B cell (primary cell): Measurements from ENCODE around the gene HDAC6.

Experiments used
- EZH2 ChIP-seq: IDR thresholded peaks from 2 replicates; pipeline ENCODE4 v1.6.1; 2012; ENCODE audit warnings: borderline replicate concordance, low read depth, mild to moderate bottlenecking, moderate library complexity, low read length; ENCODE audit not compliant: insufficient read depth, poor library complexity, severe bottlenecking
- TF ChIP-seq, protein P1 (sequence below): fragments of 200-600 bp; IDR thresholded peaks from one replicate; pipeline ENCODE4 v1.8.0; 2022; ENCODE audit warnings: antibody characterized with exemption, mild to moderate bottlenecking

GRCh38 chrX:48806081-48806480 lies 4.2 kb downstream of the HDAC6 start:
- TF ChIP-seq, protein P1, sequence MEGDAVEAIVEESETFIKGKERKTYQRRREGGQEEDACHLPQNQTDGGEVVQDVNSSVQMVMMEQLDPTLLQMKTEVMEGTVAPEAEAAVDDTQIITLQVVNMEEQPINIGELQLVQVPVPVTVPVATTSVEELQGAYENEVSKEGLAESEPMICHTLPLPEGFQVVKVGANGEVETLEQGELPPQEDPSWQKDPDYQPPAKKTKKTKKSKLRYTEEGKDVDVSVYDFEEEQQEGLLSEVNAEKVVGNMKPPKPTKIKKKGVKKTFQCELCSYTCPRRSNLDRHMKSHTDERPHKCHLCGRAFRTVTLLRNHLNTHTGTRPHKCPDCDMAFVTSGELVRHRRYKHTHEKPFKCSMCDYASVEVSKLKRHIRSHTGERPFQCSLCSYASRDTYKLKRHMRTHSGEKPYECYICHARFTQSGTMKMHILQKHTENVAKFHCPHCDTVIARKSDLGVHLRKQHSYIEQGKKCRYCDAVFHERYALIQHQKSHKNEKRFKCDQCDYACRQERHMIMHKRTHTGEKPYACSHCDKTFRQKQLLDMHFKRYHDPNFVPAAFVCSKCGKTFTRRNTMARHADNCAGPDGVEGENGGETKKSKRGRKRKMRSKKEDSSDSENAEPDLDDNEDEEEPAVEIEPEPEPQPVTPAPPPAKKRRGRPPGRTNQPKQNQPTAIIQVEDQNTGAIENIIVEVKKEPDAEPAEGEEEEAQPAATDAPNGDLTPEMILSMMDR: no peak
- no peak for TF ChIP-seq EZH2
